ENCODE results near the gene GATAD1.
A peak's percentile ranks its signal among the peaks of the same experiment; 100 is the strongest.
"Not testable (repeated sequence)": the region's sequence is repeated elsewhere in the genome, so short reads cannot be mapped to it uniquely, and the experiment has no call there.

Gene GATAD1

GRCh38 chr7:92436612-92437445, 10.5 kb upstream of the GATAD1 start:
- DNase-seq (ENCODE audit: low spot score), result no peak

GRCh38 chr7:92437956-92438491, 9.3 kb upstream of the GATAD1 start:
- DNase-seq (ENCODE audit: low spot score), result no peak

GRCh38 chr7:92442720-92443119, 4.6 kb upstream of the GATAD1 start:
- not testable (repeated sequence) for DNase-seq (ENCODE audit: low spot score)

- DNase-seq (ENCODE audit: low spot score), result no peak
These were observed 375 bp upstream of the GATAD1 start for GRCh38 chr7:92446869-92447344.

- DNase-seq (ENCODE audit: low spot score), result peak; percentile 28
These were observed 994 bp downstream of the GATAD1 start for GRCh38 chr7:92448205-92448747.

- DNase-seq (ENCODE audit: low spot score), result no peak
These were observed 4.4 kb downstream of the GATAD1 start for GRCh38 chr7:92451645-92452044.

GRCh38 chr7:92456236-92456635, 9.0 kb downstream of the GATAD1 start:
- DNase-seq (ENCODE audit: low spot score), result no peak

GRCh38 chr7:92460109-92460508, 12.8 kb downstream of the GATAD1 start:
- no peak for DNase-seq (ENCODE audit: low spot score)

GRCh38 chr7:92460510-92460909, 13.2 kb downstream of the GATAD1 start:
- DNase-seq (ENCODE audit: low spot score), result no peak

GRCh38 chr7:92461027-92462003, 14.0 kb downstream of the GATAD1 start:
- DNase-seq (ENCODE audit: low spot score), result peak; percentile 36

GRCh38 chr7:92462560-92462959, 15.3 kb downstream of the GATAD1 start:
- DNase-seq (ENCODE audit: low spot score), result no peak

- DNase-seq (ENCODE audit: low spot score), result no peak
These were observed 17.2 kb downstream of the GATAD1 start for GRCh38 chr7:92464515-92464914.

- no peak for DNase-seq (ENCODE audit: low spot score)
These were observed 19.4 kb downstream of the GATAD1 start for GRCh38 chr7:92466682-92467081.

- DNase-seq (ENCODE audit: low spot score), result not testable (repeated sequence)
These were observed 21.3 kb downstream of the GATAD1 start for GRCh38 chr7:92468589-92468988.

- not testable (repeated sequence) for DNase-seq (ENCODE audit: low spot score)
These were observed 26.7 kb downstream of the GATAD1 start for GRCh38 chr7:92473989-92474388.

GRCh38 chr7:92475261-92475770, 28.0 kb downstream of the GATAD1 start:
- DNase-seq (ENCODE audit: low spot score), result not testable (repeated sequence)

GRCh38 chr7:92475851-92476590, 28.7 kb downstream of the GATAD1 start:
- not testable (repeated sequence) for DNase-seq (ENCODE audit: low spot score)

- DNase-seq (ENCODE audit: low spot score), result not testable (repeated sequence)
These were observed 30.4 kb downstream of the GATAD1 start, which contains the start of gene ERVW-1 for GRCh38 chr7:92477681-92478080. ERVW-1 (minus strand) TSS chr7:92477946; CDS start chr7:92470381, 7,565 bp downstream.

GRCh38 chr7:92478095-92478494, 30.8 kb downstream of the GATAD1 start:
- DNase-seq (ENCODE audit: low spot score), result no peak

- no peak for DNase-seq (ENCODE audit: low spot score)
These were observed 31.4 kb downstream of the GATAD1 start for GRCh38 chr7:92478711-92479110.

- DNase-seq (ENCODE audit: low spot score), result not testable (repeated sequence)
These were observed 31.9 kb downstream of the GATAD1 start for GRCh38 chr7:92479146-92479545.

Data from HuH-7.5 (cell line).